ENCODE measurements around the gene HIF1AN. TPM values are rescaled to one million over a fixed set of nuclear protein-coding genes. Genes with fewer than 3 reads are reported as not detected.

The HIF1AN gene
- total and polyA plus RNA-seq, 2 of the 8 experiments (the other 6 are each of a cell fraction or from before 2014, with no cell fraction given) = 10.9 to 62.8 TPM

GRCh38 chr10:100598166-100598565 lies 62.4 kb downstream of the HIF1AN start (continued):
- TF ChIP-seq CHD7 (IDR thresholded peaks at IDR 0.05; ENCODE audit: insufficient replicate concordance, low read length) (no peak), TAF7 (optimal IDR thresholded peaks at IDR 0.05; ENCODE audit: borderline replicate concordance, low read depth, low read length) (no peak), SIX5 (IDR thresholded peaks at IDR 0.05; ENCODE audit: low read depth, low read length) (no peak)

Measured in H1 (cell line).